WTC11 (cell line): ENCODE measurements around the gene FHAD1.

Source experiments
- CREB1 ChIP-seq: sonication (generic); formaldehyde crosslinking; IDR thresholded peaks from 2 replicates; pipeline ENCODE4 v1.8.0; 2023; ENCODE audit warnings: mild to moderate bottlenecking, missing genetic modification reagents
- CTCF ChIP-seq: fragments of 200-600 bp; IDR thresholded peaks from 2 replicates; pipeline ENCODE4 v1.8.0; 2022; ENCODE audit warnings: antibody characterized with exemption
- GABPB1 ChIP-seq: sonication (generic); formaldehyde crosslinking; IDR thresholded peaks from 2 replicates; pipeline ENCODE4 v1.8.1; 2023; ENCODE audit warnings: mild to moderate bottlenecking, missing genetic modification reagents
- NFE2L1 ChIP-seq: sonication (generic); formaldehyde crosslinking; IDR thresholded peaks from 2 replicates; pipeline ENCODE4 v1.8.1; 2023; ENCODE audit warnings: missing genetic modification reagents
- USF2 ChIP-seq: sonication (generic); formaldehyde crosslinking; IDR thresholded peaks from 2 replicates; pipeline ENCODE4 v1.8.1; 2023; ENCODE audit warnings: mild to moderate bottlenecking, missing genetic modification reagents, moderate library complexity

- TF ChIP-seq CTCF (no peak), GABPB1 (CRISPR knock-in tag) (no peak), CREB1 (CRISPR knock-in tag) (no peak), USF2 (CRISPR knock-in tag) (no peak), NFE2L1 (CRISPR knock-in tag) (no peak)
Observed at GRCh38 chr1:15322648-15323350, 75.8 kb downstream of the FHAD1 start.
